ENCODE results near the gene AGK. TPM values are rescaled to one million over a fixed set of nuclear protein-coding genes. Genes with fewer than 3 reads are reported as not detected.

The AGK gene
- polyA plus RNA-seq, 1 donor, result 27.4 TPM

DNA sequence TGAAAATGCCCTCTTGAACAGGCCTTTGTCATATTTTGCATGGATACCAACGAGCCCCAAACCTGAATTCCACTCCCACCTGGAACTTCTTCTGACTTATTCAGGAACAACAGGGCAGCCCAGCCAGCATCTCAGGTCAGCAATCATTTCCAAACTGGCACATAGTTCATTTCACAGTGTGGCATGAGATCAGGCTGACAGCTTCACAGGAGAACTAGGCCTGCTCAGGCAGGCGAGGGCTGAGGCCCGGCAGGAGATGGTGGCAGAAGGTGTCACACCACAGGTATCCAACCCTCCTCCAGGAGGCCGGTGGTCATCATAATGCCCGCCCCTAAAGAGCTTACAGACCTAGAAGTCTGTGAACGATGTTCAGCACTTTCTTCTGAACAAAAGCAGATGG is 108.3 kb downstream of the AGK start:
- peaks cover 11% of the 10 kb centered on the region for H3K4me1 ChIP-seq (ENCODE audit: control insufficient read depth, insufficient read depth, low read length)
- no peak for DNase-seq
- WGBS (ENCODE audit: insufficient coverage, low lambda C conversion rate), result no CpG with 5 or more reads among the region's 6 CpGs
- no peak overlapping the region for H3K4me3 ChIP-seq (ENCODE audit: low read length)
- peaks cover 67% of the 10 kb centered on the region for H3K36me3 ChIP-seq (ENCODE audit: control insufficient read depth, insufficient read depth, low read length)
- H3K27me3 ChIP-seq (ENCODE audit: control insufficient read depth, insufficient read depth, low read length), result no peaks in the 10 kb centered on the region
- H3K9me3 ChIP-seq (ENCODE audit: control insufficient read depth, low read depth, low read length), result no peaks in the 10 kb centered on the region
- H3K27ac ChIP-seq (ENCODE audit: low read length), result no peak overlapping the region

- Histone ChIP-seq H3K4me1 (ENCODE audit: control insufficient read depth, insufficient read depth, low read length) (peaks cover 18% of the 10 kb centered on the region), H3K4me3 (ENCODE audit: low read length) (no peak overlapping the region), H3K9me3 (ENCODE audit: control insufficient read depth, low read depth, low read length) (no peaks in the 10 kb centered on the region), H3K27ac (ENCODE audit: low read length) (no peak overlapping the region), H3K27me3 (ENCODE audit: control insufficient read depth, insufficient read depth, low read length) (no peaks in the 10 kb centered on the region), H3K36me3 (ENCODE audit: control insufficient read depth, insufficient read depth, low read length) (peaks cover 73% of the 10 kb centered on the region)
- 100% methylated on average over 1 of the region's 4 CpGs for WGBS (ENCODE audit: insufficient coverage, low lambda C conversion rate)
- DNase-seq, result no peak
Observed at GRCh38 chr7:141660259-141660658, 109.0 kb downstream of the AGK start.

GRCh38 chr7:141663081-141663849 is 112.1 kb downstream of the AGK start:
- no peaks in the 10 kb centered on the region for H3K27me3 ChIP-seq (ENCODE audit: control insufficient read depth, insufficient read depth, low read length)
- WGBS (ENCODE audit: insufficient coverage, low lambda C conversion rate), result 100% methylated on average over 1 of the region's 6 CpGs
- no peaks in the 10 kb centered on the region for H3K9me3 ChIP-seq (ENCODE audit: control insufficient read depth, low read depth, low read length)
- H3K36me3 ChIP-seq (ENCODE audit: control insufficient read depth, insufficient read depth, low read length), result peaks cover 78% of the 10 kb centered on the region
- DNase-seq, result peak in 1 of 2 donors; percentile 63
- no peak overlapping the region for H3K4me3 ChIP-seq (ENCODE audit: low read length)
- H3K27ac ChIP-seq (ENCODE audit: low read length), result peak overlapping the region; percentile 36
- H3K4me1 ChIP-seq (ENCODE audit: control insufficient read depth, insufficient read depth, low read length), result peaks cover 21% of the 10 kb centered on the region

DNA sequence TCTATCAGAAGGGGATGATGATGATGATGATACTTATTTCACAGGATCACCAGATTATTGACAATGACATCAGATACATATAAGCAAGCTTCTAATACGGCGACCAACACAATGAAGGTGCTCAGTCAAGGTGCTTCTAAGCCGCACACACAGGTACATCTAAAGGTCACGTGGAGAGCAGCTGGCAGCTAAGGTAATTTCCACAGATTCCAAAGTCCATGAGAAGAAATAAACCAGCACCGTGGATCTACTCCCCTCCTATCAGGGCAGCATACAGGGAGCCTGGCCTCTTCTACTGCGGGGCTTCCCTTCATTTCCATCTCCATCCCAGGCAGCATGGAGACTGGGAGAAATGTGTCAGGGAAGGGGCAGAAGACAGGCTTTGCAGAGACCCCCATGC is 113.2 kb downstream of the AGK start:
- no CpG with 5 or more reads among the region's 6 CpGs for WGBS (ENCODE audit: insufficient coverage, low lambda C conversion rate)

GRCh38 chr7:141665208-141666035 is 114.2 kb downstream of the AGK start:
- Histone ChIP-seq H3K4me3 (ENCODE audit: low read length) (no peak overlapping the region), H3K27ac (ENCODE audit: low read length) (peak overlapping the region; percentile 56), H3K36me3 (ENCODE audit: control insufficient read depth, insufficient read depth, low read length) (peaks cover 57% of the 10 kb centered on the region), H3K9me3 (ENCODE audit: control insufficient read depth, low read depth, low read length) (no peaks in the 10 kb centered on the region), H3K4me1 (ENCODE audit: control insufficient read depth, insufficient read depth, low read length) (peaks cover 21% of the 10 kb centered on the region), H3K27me3 (ENCODE audit: control insufficient read depth, insufficient read depth, low read length) (no peaks in the 10 kb centered on the region)
- 93% methylated on average over 3 of the region's 18 CpGs for WGBS (ENCODE audit: insufficient coverage, low lambda C conversion rate)
- DNase-seq, result no peak

More for the DNA sequence above, 113.2 kb downstream of the AGK start:
- Histone ChIP-seq H3K36me3 (ENCODE audit: control insufficient read depth, insufficient read depth, low read length) (peaks cover 66% of the 10 kb centered on the region), H3K4me3 (ENCODE audit: low read length) (no peak overlapping the region), H3K4me1 (ENCODE audit: control insufficient read depth, insufficient read depth, low read length) (peaks cover 21% of the 10 kb centered on the region), H3K27ac (ENCODE audit: low read length) (peak overlapping the region; percentile 59), H3K27me3 (ENCODE audit: control insufficient read depth, insufficient read depth, low read length) (no peaks in the 10 kb centered on the region), H3K9me3 (ENCODE audit: control insufficient read depth, low read depth, low read length) (no peaks in the 10 kb centered on the region)
- DNase-seq, result peak; percentile 86 to 92

GRCh38 chr7:141666071-141666470 is 114.9 kb downstream of the AGK start:
- no peaks in the 10 kb centered on the region for H3K9me3 ChIP-seq (ENCODE audit: control insufficient read depth, low read depth, low read length)
- DNase-seq, result no peak
- peaks cover 55% of the 10 kb centered on the region for H3K36me3 ChIP-seq (ENCODE audit: control insufficient read depth, insufficient read depth, low read length)

DNA sequence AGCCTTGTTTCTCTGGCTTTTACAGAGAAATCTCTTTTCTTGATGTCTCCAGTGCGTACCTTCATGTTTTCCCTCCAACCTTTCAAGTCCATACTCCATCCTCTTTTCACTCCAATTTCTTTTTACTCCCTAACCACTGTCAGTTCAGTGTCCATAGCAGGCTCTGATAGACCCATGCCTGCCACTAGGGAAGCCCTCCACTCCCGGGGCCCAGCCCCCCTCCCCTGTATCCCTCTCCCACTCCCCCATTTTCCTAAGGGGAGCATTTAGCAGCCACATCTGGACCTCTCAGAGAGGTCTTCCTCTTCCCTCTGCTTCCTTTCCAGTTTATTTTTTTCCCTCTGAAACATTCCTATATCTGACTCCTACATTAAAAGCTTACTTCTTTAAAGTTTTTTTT is 117.6 kb downstream of the AGK start:
- 100% methylated on average over 1 of the region's 2 CpGs for WGBS (ENCODE audit: insufficient coverage, low lambda C conversion rate)
- Histone ChIP-seq H3K9me3 (ENCODE audit: control insufficient read depth, low read depth, low read length) (no peaks in the 10 kb centered on the region), H3K4me3 (ENCODE audit: low read length) (no peak overlapping the region), H3K27ac (ENCODE audit: low read length) (no peak overlapping the region), H3K4me1 (ENCODE audit: control insufficient read depth, insufficient read depth, low read length) (peaks cover 17% of the 10 kb centered on the region), H3K27me3 (ENCODE audit: control insufficient read depth, insufficient read depth, low read length) (no peaks in the 10 kb centered on the region), H3K36me3 (ENCODE audit: control insufficient read depth, insufficient read depth, low read length) (peaks cover 49% of the 10 kb centered on the region)
- no peak for DNase-seq

More at GRCh38 chr7:141666071-141666470, 114.9 kb downstream of the AGK start:
- Histone ChIP-seq H3K4me3 (ENCODE audit: low read length) (no peak overlapping the region), H3K27ac (ENCODE audit: low read length) (no peak overlapping the region), H3K4me1 (ENCODE audit: control insufficient read depth, insufficient read depth, low read length) (peaks cover 21% of the 10 kb centered on the region), H3K27me3 (ENCODE audit: control insufficient read depth, insufficient read depth, low read length) (no peaks in the 10 kb centered on the region)
- 100% methylated on average over 1 of the region's 4 CpGs for WGBS (ENCODE audit: insufficient coverage, low lambda C conversion rate)

GRCh38 chr7:141671705-141672496 is 120.7 kb downstream of the AGK start:
- WGBS (ENCODE audit: insufficient coverage, low lambda C conversion rate), result no CpG with 5 or more reads among the region's 7 CpGs
- DNase-seq, result peak; percentile 45 to 73
- no peaks in the 10 kb centered on the region for H3K27me3 ChIP-seq (ENCODE audit: control insufficient read depth, insufficient read depth, low read length)
- peak overlapping the region; percentile 58 for H3K27ac ChIP-seq (ENCODE audit: low read length)
- H3K4me1 ChIP-seq (ENCODE audit: control insufficient read depth, insufficient read depth, low read length), result peaks cover 3% of the 10 kb centered on the region
- H3K36me3 ChIP-seq (ENCODE audit: control insufficient read depth, insufficient read depth, low read length), result peaks cover 31% of the 10 kb centered on the region
- no peak overlapping the region for H3K4me3 ChIP-seq (ENCODE audit: low read length)
- H3K9me3 ChIP-seq (ENCODE audit: control insufficient read depth, low read depth, low read length), result no peaks in the 10 kb centered on the region

GRCh38 chr7:141673346-141673745 is 122.1 kb downstream of the AGK start:
- H3K36me3 ChIP-seq (ENCODE audit: control insufficient read depth, insufficient read depth, low read length), result peaks cover 29% of the 10 kb centered on the region
- no peak overlapping the region for H3K4me3 ChIP-seq (ENCODE audit: low read length)
- DNase-seq, result no peak
- no peaks in the 10 kb centered on the region for H3K27me3 ChIP-seq (ENCODE audit: control insufficient read depth, insufficient read depth, low read length)
- H3K9me3 ChIP-seq (ENCODE audit: control insufficient read depth, low read depth, low read length), result no peaks in the 10 kb centered on the region
- WGBS (ENCODE audit: insufficient coverage, low lambda C conversion rate), result 100% methylated on average over 1 of the region's 3 CpGs
- H3K4me1 ChIP-seq (ENCODE audit: control insufficient read depth, insufficient read depth, low read length), result peaks cover 3% of the 10 kb centered on the region
- H3K27ac ChIP-seq (ENCODE audit: low read length), result no peak overlapping the region

DNA sequence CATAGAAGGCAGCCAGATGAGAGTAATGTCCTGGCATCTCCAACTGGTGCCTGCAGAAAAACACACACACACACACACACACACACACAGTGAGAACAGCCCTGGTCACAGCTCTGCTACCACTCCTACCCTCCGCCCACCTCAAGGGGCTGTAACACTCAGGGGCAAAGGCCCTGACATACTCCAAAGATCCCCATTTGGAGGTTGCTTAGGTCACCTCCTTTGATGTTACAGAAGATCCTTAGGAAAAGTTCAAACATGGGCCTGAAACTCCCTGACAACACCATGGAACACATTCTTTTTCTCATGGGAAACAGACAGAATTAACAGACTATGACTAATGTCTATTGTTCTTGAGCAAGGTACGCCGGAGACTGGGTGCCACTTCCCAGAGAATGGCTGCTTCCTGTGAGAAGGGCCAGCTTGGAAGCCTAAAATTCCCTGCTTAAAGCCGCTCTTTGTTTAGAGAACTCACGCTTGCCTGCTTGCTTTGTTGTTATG is 123.0 kb downstream of the AGK start:
- Histone ChIP-seq H3K27ac (ENCODE audit: low read length) (no peak overlapping the region), H3K27me3 (ENCODE audit: control insufficient read depth, insufficient read depth, low read length) (no peaks in the 10 kb centered on the region), H3K4me1 (ENCODE audit: control insufficient read depth, insufficient read depth, low read length) (peaks cover 3% of the 10 kb centered on the region), H3K36me3 (ENCODE audit: control insufficient read depth, insufficient read depth, low read length) (peaks cover 29% of the 10 kb centered on the region), H3K9me3 (ENCODE audit: control insufficient read depth, low read depth, low read length) (no peaks in the 10 kb centered on the region), H3K4me3 (ENCODE audit: low read length) (no peak overlapping the region)
- peak in 1 of 2 donors; percentile 10 for DNase-seq
- WGBS (ENCODE audit: insufficient coverage, low lambda C conversion rate), result no CpG with 5 or more reads among the region's 5 CpGs

Measured in large intestine (tissue), 3 donors.